AG10803 (cell line): ENCODE results near the gene TRIP4.

Experiments
- DNase-seq: peaks from one replicate; pipeline ENCODE4 v3.0.0; 2010; ENCODE audit warnings: low read depth
- H3K4me3 ChIP-seq: 2 replicates; pipeline ENCODE4 v1.5.1; 2011; ENCODE audit warnings: mild to moderate bottlenecking, low read length, control low read depth
- TF ChIP-seq, protein P1 (sequence below): conservative IDR thresholded peaks from 2 replicates; pipeline ENCODE4 v1.5.1; 2011; ENCODE audit warnings: mild to moderate bottlenecking, low read length, control low read depth, inconsistent platforms

TRIP4 gene

GRCh38 chr15:64460206-64460723 lies 72.6 kb downstream of the TRIP4 start, which contains the start of gene ZNF609:
ZNF609 (plus strand) TSS chr15:64460578; CDS start chr15:64499420, 38,842 bp downstream.
- peak within 1 kb of the TSS; percentile 81 for H3K4me3 ChIP-seq
- DNase-seq = peak; percentile 95
- TF ChIP-seq, protein P1, sequence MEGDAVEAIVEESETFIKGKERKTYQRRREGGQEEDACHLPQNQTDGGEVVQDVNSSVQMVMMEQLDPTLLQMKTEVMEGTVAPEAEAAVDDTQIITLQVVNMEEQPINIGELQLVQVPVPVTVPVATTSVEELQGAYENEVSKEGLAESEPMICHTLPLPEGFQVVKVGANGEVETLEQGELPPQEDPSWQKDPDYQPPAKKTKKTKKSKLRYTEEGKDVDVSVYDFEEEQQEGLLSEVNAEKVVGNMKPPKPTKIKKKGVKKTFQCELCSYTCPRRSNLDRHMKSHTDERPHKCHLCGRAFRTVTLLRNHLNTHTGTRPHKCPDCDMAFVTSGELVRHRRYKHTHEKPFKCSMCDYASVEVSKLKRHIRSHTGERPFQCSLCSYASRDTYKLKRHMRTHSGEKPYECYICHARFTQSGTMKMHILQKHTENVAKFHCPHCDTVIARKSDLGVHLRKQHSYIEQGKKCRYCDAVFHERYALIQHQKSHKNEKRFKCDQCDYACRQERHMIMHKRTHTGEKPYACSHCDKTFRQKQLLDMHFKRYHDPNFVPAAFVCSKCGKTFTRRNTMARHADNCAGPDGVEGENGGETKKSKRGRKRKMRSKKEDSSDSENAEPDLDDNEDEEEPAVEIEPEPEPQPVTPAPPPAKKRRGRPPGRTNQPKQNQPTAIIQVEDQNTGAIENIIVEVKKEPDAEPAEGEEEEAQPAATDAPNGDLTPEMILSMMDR = no peak; the same call in 1 of the 2 replicates

DNA sequence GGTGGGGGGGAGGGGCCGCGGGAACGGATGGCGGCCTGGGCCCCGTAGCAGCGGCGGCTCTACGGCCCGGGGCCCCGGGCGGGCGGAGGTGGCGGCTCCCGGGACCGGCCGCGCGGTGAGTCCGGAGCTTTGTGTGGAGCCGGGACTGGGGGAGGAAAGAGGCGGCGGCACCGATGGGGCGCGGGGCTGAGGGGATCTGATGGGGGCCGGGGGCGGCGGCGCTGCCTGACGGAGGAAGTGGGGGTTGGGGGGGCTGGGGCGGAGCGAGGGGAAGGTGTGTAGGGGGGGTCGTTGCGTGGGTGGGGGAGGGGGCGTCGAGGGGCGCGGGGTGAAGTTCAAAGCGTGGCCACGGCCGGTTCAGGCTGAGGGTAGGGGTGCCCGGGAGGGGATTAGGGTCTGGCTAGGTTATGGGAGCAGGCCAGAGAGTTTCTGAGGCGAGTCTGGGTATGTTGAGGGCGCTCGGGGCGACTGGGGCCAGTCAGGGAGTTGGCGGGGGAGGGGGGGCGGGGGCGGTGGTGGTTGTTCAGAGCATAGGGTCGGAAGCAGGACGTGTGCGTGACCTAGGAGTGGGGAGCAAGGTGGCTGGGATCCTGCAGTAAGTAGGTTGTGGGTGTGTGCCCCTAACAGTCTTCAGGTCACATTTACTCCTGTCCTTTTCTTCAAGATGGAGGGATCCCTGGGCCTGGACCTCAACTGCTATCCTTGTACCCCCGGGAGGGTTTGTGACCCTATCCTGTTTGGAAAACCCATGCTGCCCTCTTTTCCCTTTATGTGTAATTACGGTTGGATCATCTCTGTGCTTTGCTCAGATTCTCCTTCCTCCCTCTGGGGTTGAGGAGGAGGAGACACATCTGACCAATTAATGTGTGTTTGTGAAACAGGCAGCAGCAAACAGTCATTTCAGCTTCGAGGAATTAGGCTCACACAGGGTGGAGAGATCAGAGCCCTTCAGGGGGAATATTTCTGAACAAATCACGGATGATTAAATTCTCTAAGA lies 73.4 kb downstream of the TRIP4 start:
- peak overlapping the region; percentile 81 for H3K4me3 ChIP-seq
- TF ChIP-seq, protein P1 = peak; percentile 24
- DNase-seq = peak; percentile 85

GRCh38 chr15:64461721-64462162 lies 74.1 kb downstream of the TRIP4 start:
- DNase-seq = peak; percentile 21
- H3K4me3 ChIP-seq = peak overlapping the region; percentile 81
- TF ChIP-seq, protein P1 = no peak; the same call in 1 of the 2 replicates

DNA sequence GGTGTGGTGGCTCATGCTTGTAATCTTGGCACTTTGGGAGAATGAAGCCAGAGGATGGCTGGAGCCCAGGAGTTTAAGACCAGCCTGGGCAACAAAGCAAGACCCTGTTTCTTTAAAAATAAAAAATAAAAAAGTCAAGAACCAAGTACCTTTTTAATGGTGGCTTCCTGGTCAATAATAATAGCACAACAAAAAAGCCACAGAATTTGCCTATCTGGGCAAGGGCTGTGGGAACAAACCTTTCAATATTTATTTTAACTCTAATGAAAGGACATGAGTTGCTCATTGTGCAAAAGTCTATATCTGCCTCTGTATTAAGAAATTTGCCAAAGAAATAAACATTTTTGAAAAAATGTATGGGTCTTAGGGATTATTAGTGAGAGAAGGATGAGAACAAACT lies 74.9 kb downstream of the TRIP4 start:
- TF ChIP-seq, protein P1 = no peak
- no peak overlapping the region for H3K4me3 ChIP-seq
- DNase-seq = no peak

DNA sequence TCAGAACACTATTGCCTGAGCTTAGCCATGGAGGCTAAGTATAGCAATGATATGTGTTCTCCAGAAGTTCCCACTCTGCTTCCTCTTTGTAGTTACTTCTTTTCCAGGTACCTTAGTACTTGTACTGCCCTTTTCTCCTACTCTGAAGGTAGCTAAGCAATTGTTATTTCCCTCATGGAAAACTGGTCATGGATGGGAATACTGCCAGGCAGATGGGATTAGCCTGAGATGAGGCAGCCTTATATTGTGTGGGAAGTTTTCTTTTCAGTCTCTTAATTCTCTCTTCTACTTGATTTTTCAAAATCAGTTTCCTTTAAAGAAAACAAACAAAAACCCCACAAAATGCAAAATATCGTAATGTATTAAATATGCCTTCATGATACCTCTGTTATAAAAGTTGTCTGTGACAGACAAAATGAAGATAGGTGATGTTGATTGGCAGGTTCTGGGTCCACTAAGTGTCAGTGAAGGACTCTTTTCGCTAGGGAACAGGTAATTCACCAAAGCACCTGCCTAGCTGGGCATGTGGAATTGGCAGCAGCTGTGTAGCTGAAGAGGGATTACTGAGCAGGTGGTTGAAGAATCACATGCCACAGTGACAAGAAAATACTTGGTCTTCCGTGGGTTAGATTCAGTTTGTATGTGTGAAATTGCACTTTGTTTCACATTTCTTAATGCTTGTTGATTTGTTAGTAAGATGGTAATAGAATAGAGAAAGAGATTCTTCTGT lies 76.8 kb downstream of the TRIP4 start:
- DNase-seq = peak; percentile 29
- TF ChIP-seq, protein P1 = no peak
- H3K4me3 ChIP-seq = no peak overlapping the region

DNA sequence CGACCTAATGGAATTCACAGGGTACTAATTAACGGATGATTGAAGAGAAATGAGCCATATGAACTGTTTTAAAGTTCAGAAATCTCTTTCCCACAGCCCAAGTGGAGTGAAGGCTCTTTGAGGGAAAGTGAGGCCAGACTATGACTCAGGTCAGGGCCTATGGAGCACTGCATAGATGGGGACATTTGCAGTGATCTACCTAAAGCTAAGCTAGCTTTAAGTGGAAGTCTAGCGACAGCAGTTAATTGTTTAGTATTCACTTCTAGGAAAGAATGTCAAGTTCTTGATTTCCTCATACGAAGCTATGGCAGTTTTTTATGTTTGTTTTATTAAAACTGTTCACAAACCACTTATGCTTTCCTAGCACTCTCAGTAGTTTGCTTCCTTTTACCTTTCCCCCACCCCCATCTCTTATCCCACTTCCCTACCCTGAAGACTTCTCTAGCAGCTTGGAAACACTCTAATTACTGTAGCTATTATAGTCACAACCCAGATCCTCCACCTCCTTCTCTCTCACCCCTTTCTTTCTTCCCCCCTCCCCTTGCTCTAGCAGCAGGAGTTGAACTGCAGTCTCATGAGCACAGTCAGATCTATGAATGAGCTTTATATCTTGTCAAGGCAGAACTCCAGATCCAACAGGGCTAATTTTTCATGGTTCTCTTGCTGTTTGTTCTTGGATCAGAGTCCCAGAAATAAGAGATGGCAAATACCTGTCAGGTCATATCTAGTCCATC lies 78.9 kb downstream of the TRIP4 start:
- DNase-seq = no peak
- TF ChIP-seq, protein P1 = no peak
- H3K4me3 ChIP-seq = no peak overlapping the region
